NCI-H748 treated with DMSO at 0.1 percent for 48 hours (cell line): ENCODE data around the gene DNAJC27.

Source experiments
- DNase-seq: peaks from one replicate; lab custom pipeline; 2025; lab: John Stamatoyannopoulos, UW

The DNAJC27 gene

DNA sequence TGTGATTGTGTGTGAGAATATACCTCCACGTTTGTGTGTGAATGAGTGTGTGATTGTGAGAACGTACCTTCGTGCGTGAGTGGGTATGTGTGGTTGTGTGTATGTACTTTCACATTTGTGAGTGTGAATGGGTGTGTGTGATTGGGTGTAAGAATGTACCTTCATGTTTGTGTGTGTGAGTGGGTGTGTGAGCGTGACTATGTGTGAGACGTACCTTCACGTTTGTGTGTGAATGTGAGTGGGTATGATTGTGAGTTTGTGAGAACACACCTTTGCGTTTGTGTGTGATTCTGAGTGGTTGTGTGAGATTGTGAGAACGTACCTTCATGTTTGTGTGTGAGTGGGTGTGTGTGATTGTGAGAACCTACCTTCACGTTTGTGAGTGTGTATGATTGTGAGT, 45.9 kb downstream of the DNAJC27 start:
- DNase-seq, result no peak

DNA sequence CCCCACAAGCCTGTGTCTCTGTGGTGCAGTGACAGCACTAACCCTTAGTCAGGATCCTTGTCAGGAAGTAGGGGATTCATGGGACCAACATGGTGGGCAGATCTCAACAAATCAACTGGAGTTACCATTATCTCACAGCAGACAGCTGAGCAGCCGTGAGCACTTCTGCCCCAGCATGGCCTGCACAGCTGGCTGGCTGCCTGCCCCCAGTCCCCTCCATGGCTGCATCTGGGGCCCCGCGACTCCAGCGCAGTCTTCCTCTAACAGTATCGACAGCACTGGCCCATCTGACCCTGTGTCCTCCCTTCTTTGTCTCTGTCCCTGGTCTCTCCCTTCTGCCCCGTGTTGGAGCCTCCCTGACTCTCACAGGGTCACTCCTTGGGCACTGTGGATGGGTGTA, 47.0 kb downstream of the DNAJC27 start:
- no peak for DNase-seq

DNA sequence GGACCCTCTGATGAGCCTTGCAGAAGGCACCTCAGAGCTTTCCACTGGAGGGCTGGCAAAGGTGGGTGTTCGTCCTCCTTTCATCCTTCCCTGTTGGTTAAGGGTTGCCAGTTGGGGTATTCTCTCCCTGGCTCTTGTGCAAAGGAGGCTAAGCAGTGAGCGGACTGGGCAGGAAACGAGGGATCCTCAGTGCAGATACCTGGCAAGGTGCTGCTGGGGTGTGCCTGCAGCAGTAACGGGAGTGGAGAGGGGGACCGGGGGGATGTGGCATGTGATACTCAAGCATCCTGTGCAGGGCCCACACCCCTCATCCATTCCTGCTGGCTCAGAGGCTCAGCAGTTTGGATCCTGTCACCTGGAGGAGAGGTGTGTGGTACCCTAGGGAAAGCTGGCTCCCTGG, 47.5 kb downstream of the DNAJC27 start:
- DNase-seq, result no peak

DNA sequence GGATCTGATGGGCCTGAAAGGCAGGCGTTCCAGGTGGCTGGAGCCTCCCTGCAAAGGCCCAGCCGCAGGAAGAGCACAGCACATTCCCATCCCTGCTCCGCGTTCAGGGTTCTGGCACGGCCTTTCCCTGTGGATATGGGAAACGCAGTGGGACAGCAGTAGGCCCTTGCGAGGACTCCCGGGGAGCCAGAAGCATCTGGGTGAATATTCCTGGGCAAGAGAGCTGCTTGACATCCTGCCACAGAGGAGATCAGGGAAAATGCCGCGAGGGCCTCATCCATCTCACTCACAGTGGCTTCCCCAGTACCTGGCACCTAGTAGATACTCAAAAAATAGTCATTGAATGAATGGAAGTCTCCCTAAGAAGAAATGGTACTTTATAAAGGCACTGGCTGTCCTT, 48.6 kb downstream of the DNAJC27 start:
- DNase-seq, result no peak

DNA sequence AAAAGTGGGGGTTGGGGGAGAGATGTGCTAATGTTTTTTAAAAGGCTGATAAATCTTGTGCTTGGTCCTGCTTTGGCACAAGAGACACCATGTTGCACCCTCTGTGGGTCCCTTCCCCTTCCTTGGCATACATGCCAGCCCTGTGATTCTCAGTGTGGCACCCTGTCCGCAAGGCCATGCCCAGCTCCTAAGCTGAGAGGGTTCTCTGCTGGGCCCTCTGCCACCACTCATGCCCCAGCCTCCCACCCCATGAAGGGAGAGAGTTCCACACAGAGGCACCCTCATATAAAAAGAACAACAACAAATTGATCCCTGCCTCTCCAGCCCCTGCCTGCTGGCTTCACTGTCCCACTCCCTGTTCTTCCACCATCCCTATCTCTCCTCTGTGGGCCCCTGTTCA, 49.2 kb downstream of the DNAJC27 start:
- no peak for DNase-seq

DNA sequence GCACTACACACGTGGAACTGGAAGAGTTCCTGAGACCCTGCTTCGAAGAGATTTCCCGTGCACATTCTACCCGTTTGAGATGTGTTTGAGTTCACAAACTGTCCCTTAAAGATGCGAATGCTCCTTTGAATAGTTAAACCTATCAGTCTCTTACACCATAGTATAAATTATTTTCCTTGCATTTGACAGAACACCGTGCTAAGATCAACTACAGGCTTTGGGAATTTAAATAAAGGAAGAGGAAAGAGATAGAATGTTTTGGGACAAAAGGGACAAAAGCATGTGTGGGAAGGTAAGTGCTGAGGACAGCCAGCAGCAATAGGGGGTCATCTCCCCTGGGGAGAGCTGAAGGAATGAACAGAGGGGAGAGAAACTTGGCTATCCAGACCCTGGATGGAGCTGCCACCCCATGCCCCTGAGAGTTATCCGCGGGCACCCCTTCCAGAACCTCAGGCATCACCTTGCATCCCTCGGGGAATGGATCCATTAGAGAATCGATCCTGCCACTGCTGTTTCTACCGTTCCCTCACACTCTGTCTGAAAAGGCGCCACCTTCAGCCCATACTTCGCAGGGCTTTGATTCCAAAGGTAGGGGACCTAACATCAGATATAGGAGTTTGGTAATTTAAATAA, 50.8 kb downstream of the DNAJC27 start:
- DNase-seq, result no peak

DNA sequence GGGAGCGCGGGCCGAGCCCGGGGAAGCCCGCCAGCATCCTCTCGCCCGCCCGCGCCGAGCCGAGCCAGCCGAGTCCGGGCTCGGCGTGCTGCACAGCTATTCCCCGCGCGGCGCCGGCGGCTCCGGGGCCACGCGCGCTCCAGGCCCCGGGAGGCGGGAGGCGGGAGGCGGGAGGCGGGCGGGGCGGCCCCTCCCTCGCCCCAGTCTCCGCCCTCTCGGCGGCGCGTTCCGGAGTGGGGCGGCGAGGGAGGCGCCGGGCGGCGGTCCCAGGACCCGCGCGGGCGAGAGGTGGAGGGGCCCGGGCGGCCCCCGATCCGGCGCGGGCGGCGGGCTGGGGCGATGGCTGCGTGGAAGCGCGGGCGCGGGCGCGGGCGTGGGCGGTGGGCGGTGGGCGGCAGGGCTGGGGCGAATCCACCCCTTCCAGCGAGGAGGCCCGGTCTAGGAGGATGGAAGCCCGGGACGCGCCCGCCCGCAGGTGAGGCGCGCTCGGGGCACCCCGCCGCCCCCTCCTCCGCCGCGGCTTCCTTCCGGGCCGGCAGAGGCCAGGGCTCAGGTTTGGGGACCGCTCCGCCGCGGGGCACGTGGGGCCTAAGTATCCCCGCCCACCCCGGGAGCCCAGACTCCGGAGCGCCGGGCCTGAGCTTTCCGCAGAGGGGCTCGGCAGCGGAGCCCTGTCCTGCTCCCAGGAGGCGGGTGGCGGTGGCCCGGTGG, 51.5 kb downstream of the DNAJC27 start, which contains the start of gene ADCY3:
Gene ADCY3 (minus strand): TSS at position 140 of the 711 bp plus-strand sequence. CDS start 1,250 bp downstream, outside the sequence.
- no peak for DNase-seq

DNA sequence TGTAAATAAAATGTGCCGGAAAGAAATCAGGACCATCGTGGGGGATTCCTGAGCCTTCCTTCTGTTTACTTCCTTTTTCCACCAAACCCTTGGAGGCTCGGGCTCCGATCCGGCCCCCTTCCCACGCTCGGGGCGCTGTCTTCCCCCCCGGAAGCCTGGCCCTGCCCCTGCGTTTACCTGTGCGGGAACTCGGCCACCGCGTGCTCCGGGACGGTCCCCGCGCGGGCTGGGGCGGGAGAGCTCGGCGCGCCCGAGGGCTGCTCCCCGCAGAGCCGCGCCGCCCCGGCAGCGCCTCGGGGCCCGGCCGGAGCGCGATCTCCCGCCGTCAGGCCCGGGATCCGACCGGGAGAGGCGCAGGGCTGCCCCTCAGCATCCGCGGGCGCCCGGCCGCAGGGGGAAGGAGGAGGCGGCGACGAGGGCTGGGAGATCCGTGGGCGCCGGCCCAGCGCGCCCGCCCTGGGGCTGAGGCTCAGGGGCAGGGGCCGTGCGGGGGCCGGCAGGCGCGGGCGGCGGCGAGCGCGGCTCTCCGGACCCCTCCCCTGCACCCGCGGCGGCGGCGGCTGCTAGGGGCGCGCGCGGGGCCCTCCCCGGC, 52.2 kb downstream of the DNAJC27 start:
- no peak for DNase-seq

DNA sequence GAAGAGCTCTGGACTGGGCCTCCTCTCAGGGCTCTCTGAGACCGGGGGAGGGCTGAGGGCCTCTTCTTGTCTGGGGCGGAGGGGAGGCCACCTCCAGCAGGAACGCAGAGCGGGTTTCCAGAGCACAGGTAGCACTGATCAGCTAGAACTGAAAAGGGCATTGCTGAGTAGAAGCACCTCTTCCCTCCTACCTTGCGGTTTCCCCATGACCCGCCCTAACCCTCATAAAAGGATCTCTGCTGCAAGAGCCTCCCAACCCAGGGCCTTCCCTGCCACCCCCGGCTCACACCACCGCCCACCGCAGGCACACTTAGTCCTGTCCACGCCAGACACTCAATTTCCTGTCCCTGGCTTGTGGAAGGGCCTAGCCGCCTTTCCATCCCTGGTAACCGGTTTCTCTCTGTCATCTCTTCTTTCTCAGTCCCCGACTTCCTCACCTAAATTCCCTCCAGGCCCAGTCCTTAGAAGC, 52.7 kb downstream of the DNAJC27 start:
- DNase-seq, result no peak

DNA sequence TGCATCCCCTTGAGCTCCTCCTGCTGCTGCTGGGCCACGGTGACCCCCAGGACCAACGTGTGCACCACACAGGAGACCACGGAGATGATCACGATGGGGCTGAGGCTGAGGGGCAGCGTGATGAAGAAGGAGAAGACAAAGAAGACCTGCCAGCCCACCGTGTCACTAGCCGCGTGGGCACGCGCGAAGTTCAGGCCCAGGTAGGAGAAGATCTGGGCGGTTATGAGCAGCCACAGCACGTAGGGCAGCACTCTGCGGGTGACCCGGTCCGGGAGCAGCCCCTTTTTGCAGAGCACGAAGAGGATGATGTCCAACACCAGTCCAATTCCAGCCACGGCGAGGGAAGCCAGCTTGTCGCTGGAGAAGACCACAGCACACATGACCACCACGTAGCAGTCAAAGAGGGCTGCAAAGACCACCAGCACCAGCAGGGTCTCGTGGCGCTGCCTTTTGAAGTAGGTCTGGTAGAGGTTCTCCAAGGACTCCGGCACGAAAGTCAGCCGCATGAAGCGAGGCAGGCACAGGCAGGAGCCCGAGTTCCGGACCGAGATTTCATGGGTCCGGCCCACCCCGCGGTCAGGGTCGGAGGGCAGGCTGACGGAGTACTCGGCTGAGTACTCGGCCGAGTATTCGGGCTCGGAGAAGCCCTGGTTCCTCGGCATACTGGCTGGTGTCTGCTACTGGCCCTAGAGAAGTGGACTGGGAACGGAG, 53.3 kb downstream of the DNAJC27 start:
- no peak for DNase-seq

DNA sequence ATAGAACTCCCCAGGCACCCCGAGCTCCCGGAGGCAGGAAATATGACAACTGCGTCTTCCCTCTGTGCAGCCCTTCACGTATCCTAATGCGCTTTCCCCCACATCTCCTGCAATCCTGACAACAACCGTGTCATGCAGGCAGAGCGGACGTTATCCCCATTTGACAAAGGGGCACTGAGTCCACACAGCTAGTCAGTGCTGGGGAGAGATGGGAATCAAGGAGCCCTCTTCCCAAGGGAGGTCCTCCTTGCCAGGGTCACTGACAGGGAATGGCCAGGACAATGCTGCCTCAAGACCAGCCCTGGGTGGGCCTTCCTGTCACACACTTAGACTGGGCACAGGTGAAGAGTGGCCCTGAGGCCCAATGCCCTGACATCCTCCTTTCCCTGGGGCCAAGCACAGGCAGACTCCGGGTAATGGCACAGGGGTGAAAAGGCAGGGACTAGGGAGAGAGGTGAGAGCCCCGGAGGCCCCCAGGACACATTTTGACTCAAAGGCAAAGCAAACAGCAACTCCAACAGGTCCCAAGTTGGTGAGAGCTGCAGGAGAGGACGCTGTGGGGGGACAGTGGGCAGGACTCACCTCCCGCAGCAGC, 53.9 kb downstream of the DNAJC27 start:
- no peak for DNase-seq

DNA sequence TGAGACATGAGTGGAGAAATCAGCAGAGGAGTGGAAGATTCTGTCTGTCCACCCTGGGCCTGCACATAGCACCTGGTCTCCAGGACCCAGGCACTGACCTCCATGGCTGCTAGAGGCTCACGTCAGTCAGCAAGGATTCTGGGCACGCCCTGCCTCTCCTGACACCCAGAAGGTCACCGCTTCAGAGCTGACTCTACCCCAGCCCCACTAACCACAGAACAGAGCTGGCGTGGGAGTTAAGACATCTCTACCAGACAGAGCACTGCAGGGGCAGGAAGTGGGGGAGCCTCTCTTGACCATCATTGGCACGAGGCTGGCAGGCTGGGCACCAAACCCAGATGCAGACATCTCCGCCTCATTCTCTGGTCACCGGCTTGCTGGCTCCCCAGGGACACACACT, 54.7 kb downstream of the DNAJC27 start:
- DNase-seq, result no peak

DNA sequence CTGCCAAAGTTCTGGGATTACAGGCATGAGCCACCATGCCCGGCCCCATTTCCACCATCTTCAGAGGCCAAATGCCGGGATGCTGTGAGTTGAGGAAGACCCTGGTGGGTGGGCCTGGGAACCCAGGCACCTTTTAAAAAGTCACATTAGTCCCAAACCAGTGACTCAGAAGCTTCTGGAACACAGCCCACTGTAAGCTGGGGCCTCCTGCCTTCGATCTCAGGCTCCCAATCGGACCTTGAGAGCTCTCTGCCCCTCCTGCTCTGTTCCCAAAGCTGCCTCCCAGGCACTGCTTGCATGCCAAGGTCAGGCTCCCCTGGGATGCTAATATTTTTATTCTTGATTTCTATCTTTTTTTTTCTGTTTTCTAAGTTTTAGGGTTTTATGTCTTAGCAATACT, 56.0 kb downstream of the DNAJC27 start:
- no peak for DNase-seq

DNA sequence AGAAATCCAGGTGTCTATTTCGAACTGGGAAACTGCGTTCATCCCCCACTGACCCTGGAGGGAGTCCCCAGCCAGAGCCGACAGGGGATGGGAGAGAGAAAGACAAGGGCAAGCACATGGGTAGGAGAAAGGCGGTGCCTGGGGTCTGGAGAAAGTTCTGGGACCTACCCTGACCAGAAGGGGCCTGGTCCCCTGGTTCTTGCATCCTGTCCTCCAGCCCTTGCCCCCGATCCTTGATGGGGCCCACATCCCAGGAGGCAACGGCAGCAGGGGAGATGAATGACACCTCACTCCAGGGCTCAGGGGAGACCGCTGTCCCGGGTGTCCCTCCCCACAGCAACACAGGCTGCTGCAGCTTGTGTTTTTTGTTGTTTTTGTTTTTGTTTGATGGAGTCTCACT, 56.6 kb downstream of the DNAJC27 start:
- no peak for DNase-seq

DNA sequence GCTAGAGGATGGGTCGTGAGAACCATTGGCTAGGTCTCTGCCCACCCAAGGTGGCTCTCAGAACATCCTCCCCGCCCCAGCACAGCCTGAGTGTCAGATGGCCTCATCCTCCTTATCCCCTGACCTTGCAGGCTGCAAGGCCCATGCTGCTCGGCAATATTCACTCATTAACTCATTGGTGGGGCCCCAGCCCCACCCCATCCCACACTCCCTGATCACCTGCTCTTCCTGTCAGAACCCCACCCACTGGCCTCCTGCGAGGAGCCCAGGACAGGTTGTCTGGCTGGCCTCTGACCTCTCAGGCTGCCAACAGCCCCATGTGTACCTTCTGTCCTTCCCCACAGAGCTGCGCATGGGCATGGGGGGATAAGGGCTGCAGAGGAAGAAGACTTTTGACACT, 57.0 kb downstream of the DNAJC27 start:
- DNase-seq, result no peak

DNA sequence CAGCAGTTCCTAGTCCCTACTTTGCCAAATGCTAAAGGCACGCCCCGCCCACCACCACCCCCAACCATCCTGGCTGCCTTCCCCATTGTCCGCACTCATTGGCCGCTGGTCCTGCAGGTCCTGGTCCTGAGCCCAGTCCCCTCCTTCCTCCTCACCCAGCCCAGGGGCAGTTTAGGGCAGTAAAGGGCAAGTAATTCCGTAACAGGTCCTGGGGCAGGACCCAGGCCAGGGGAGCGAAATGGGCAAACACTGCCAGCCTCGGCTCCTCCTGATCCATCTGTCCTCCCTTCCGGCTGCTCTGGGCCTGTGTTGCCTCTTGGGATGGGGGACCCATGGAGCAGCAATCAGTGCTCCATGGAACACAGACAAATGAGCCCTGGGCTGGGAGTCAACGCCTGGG, 57.8 kb downstream of the DNAJC27 start:
- DNase-seq, result no peak

DNA sequence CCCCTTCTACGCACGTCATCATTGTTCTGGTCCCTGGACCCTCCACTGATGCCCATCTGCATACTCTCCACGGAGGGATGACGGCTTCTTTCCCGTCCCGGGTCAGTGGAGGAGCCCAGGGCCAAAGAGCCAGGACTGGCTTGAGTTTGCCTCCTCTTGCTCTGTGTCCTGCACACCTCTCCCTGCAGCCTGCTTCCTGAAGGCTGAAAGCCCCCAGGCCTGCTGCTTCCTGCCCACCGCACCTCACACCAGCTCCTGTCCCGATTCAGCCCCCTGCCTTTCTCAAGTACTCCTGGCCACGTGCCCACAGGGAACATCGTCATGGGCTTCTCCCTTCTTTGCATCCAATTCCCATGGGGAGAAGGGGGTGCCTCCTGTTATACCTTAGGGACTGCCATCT, 58.8 kb downstream of the DNAJC27 start:
- DNase-seq, result no peak

DNA sequence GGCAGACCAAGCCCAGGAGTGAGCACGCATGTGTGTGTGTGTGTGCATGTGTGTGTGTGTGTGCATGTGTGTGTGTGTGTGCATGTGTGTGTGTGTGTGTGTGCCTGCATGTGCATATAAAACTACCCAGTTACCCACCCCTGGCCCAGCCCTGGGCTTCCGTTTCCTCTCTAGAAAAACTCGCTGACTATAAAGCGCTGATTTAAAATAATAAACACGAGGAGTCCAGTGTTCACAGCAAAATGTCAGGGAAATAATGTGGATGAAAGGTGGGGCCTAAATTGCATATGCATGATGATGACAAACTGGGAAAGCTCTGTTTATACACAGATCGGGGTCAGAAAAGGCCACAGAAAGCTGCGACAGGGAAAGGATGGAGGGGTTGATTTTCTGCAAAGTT, 59.2 kb downstream of the DNAJC27 start:
- DNase-seq, result no peak

DNA sequence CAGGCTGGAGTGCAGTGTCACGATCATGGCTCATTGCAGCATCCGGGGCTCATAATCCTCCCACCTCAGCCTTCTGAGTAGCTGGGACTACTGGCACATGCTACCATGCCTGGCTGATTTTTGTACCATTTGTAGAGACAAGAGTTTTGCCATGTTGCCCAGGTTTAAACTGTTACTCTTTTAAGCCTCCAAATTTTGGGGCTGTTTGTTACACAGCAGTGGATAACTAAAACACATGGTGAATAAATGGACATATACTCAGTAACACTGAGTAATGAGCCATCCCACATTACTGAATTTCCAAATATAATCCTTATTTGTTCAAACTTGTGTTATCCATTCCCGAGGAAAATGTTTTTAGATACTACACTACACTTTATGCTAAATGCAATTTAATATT, 61.5 kb downstream of the DNAJC27 start:
- DNase-seq, result no peak

DNA sequence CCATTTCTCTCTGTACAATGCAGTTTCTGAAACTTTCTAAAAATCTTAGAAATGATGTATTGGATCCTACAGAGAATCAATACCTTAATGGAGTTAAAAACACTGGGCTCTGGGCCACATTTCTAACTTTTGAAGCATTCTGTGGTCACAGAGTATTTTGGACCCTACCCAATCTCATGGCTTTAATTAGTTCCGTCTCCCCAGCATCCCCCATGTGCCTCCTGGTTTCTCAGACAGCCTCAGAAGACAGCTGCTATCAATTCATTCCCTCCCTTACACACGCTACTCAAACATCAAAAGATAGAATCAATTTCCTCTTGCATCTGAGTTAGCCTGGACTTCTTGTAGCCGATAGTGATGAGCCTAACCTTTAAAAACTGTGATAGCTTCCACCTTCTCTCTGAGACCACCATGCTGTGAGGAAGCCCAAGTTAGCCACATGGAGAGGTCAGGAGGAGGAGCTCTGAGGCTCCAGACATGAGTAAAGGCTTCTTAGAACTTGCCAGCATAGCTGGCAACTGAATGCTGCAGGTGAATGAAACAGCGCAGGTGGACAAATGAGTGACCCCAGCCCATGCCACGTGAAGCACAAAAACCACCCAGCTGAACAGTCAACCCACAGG, 62.1 kb downstream of the DNAJC27 start:
- DNase-seq, result no peak

DNA sequence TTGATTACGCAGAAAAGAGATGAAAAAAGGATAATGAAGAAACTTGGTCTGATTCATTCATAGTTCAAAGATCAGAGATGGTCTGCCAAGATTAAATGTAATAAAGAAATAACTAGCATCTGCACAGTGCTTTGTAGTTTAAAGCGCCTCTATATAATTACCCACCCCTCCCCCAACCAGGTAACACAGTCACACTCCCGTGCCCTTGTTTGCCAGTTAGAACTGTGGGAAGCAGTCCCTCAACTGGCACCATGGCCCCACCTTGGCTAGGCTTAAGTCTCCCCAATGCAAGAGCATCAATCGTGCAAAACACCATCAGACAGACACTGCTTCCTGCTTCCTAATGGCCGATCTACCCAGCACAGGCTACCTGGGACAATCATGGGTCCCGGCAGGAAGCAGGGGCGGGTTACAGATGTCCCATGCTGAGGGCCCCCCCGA, 63.3 kb downstream of the DNAJC27 start:
- no peak for DNase-seq

DNA sequence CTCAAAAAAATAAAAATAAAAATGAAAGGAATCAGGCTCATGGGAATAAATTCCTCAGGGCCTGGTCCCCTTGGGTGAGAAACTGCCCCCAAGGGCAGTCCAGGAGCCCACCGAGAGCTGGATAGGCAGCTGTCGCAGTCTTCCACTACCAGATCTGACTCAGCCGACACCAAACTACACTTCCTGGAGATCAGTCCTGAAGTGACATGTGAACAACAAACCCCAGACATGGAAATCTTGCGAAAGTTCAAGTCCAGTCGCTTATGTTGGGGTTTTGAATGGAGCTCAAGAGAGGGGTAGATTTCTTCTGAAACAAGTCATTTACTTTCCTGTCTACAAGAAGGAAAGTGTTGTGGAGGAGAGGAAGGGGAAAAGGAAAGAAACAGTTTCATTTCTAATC, 64.6 kb downstream of the DNAJC27 start:
- DNase-seq, result no peak
